ENCODE measurements around the gene SCFD2. TPM values are rescaled to one million over a fixed set of nuclear protein-coding genes. Genes with fewer than 3 reads are reported as not detected.

SCFD2 gene
- total and polyA plus RNA-seq, 4 donors, result 4.3 to 28.8 (median 7.4) TPM

DNA sequence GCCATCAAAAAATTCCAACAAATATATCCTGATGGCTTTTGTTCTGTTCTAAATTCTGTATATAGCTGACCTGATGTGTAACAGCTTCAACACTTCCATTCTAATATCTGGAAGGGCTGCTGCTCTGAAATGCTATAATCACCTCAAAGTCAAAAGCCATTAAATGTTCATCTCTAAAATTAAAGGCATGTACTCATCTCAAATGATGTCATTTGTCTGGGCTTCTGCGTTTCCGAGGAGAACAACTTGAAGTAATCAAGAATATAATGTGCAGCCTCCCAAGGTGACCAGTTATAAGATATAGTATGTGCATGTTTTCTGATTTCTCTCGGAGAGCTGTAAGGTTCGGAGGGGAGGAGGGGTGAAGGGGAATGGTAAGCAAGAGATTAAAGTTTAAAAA is 237.6 kb downstream of the SCFD2 start:
- TF ChIP-seq JUND (IDR thresholded peaks at IDR 0.05), result no peak
- TF ChIP-seq, protein P1, sequence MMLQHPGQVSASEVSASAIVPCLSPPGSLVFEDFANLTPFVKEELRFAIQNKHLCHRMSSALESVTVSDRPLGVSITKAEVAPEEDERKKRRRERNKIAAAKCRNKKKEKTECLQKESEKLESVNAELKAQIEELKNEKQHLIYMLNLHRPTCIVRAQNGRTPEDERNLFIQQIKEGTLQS (IDR thresholded peaks at IDR 0.05), result no peak
- no peak for TF ChIP-seq TAF1 (conservative IDR thresholded peaks at IDR 0.05)
- no peak for TF ChIP-seq HNF4A (conservative IDR thresholded peaks at IDR 0.05)
- TF ChIP-seq EGR1 (IDR thresholded peaks at IDR 0.05; ENCODE audit: low read depth in 2 of 2), result no peak
- TF ChIP-seq, protein P2, sequence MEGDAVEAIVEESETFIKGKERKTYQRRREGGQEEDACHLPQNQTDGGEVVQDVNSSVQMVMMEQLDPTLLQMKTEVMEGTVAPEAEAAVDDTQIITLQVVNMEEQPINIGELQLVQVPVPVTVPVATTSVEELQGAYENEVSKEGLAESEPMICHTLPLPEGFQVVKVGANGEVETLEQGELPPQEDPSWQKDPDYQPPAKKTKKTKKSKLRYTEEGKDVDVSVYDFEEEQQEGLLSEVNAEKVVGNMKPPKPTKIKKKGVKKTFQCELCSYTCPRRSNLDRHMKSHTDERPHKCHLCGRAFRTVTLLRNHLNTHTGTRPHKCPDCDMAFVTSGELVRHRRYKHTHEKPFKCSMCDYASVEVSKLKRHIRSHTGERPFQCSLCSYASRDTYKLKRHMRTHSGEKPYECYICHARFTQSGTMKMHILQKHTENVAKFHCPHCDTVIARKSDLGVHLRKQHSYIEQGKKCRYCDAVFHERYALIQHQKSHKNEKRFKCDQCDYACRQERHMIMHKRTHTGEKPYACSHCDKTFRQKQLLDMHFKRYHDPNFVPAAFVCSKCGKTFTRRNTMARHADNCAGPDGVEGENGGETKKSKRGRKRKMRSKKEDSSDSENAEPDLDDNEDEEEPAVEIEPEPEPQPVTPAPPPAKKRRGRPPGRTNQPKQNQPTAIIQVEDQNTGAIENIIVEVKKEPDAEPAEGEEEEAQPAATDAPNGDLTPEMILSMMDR (IDR thresholded peaks at IDR 0.05; ENCODE audit: low read depth, low read length, missing input control), result no peak
- TF ChIP-seq, protein P3, sequence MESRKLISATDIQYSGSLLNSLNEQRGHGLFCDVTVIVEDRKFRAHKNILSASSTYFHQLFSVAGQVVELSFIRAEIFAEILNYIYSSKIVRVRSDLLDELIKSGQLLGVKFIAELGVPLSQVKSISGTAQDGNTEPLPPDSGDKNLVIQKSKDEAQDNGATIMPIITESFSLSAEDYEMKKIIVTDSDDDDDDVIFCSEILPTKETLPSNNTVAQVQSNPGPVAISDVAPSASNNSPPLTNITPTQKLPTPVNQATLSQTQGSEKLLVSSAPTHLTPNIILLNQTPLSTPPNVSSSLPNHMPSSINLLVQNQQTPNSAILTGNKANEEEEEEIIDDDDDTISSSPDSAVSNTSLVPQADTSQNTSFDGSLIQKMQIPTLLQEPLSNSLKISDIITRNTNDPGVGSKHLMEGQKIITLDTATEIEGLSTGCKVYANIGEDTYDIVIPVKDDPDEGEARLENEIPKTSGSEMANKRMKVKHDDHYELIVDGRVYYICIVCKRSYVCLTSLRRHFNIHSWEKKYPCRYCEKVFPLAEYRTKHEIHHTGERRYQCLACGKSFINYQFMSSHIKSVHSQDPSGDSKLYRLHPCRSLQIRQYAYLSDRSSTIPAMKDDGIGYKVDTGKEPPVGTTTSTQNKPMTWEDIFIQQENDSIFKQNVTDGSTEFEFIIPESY (IDR thresholded peaks at IDR 0.05), result no peak
- TF ChIP-seq, protein P4, sequence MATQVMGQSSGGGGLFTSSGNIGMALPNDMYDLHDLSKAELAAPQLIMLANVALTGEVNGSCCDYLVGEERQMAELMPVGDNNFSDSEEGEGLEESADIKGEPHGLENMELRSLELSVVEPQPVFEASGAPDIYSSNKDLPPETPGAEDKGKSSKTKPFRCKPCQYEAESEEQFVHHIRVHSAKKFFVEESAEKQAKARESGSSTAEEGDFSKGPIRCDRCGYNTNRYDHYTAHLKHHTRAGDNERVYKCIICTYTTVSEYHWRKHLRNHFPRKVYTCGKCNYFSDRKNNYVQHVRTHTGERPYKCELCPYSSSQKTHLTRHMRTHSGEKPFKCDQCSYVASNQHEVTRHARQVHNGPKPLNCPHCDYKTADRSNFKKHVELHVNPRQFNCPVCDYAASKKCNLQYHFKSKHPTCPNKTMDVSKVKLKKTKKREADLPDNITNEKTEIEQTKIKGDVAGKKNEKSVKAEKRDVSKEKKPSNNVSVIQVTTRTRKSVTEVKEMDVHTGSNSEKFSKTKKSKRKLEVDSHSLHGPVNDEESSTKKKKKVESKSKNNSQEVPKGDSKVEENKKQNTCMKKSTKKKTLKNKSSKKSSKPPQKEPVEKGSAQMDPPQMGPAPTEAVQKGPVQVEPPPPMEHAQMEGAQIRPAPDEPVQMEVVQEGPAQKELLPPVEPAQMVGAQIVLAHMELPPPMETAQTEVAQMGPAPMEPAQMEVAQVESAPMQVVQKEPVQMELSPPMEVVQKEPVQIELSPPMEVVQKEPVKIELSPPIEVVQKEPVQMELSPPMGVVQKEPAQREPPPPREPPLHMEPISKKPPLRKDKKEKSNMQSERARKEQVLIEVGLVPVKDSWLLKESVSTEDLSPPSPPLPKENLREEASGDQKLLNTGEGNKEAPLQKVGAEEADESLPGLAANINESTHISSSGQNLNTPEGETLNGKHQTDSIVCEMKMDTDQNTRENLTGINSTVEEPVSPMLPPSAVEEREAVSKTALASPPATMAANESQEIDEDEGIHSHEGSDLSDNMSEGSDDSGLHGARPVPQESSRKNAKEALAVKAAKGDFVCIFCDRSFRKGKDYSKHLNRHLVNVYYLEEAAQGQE (IDR thresholded peaks at IDR 0.05), result no peak
- no peak for TF ChIP-seq YY1 (IDR thresholded peaks at IDR 0.05)
- no peak for TF ChIP-seq FOXA1 (IDR thresholded peaks at IDR 0.05)
- WGBS, result 91% methylated on average over 4 of the region's 4 CpGs
- no peaks in the 10 kb centered on the region for H3K27me3 ChIP-seq (ENCODE audit: control insufficient read depth in 4 of 4, insufficient read depth in 4 of 4, low read length in 3 of 4)
- no peak overlapping the region for H3K27ac ChIP-seq (ENCODE audit: low read depth in 1 of 2, low read length in 2 of 2)
- peaks cover 3 to 12% (median 6%) of the 10 kb centered on the region in 4 donors for H3K4me1 ChIP-seq (ENCODE audit: control insufficient read depth in 4 of 4, insufficient read depth in 4 of 4, low read length in 3 of 4)
- no peaks in the 10 kb centered on the region for H3K36me3 ChIP-seq (ENCODE audit: control insufficient read depth in 4 of 4, insufficient read depth in 3 of 4, low read depth in 1 of 4, low read length in 3 of 4)
- no peak overlapping the region for H3K9ac ChIP-seq (ENCODE audit: low read depth in 1 of 2, low read length in 2 of 2)
- DNase-seq (ENCODE audit: low spot score), result no peak
- no peaks in the 10 kb centered on the region for H3K9me3 ChIP-seq (ENCODE audit: control insufficient read depth in 4 of 4, low read length in 3 of 4)
- no peak overlapping the region for H3K4me3 ChIP-seq (ENCODE audit: low read depth in 1 of 3, low read length in 3 of 3)

DNA sequence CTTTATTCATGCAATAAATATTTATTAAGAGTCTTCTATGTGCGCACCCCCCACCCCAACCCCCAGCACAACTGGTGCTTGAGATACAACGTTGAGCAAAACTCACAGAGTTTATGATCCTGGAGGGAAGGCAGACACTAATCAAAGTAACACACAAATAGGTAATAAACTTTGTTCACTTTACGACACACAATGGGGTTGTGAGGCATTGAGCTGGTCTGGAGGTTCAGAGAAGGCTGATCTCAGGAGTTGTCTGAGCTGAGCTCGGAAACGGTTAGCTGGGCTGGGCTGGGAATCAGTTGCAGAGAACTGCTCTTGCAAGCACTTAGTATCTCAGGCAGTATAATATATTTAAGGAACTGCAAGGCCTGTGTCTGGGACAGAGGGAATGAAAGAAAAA is 238.5 kb downstream of the SCFD2 start:
- Histone ChIP-seq H3K27me3 (ENCODE audit: control insufficient read depth in 4 of 4, insufficient read depth in 4 of 4, low read length in 3 of 4) (no peaks in the 10 kb centered on the region), H3K4me3 (ENCODE audit: low read depth in 1 of 3, low read length in 3 of 3) (no peak overlapping the region), H3K9me3 (ENCODE audit: control insufficient read depth in 4 of 4, low read length in 3 of 4) (no peaks in the 10 kb centered on the region), H3K36me3 (ENCODE audit: control insufficient read depth in 4 of 4, insufficient read depth in 3 of 4, low read depth in 1 of 4, low read length in 3 of 4) (no peaks in the 10 kb centered on the region), H3K9ac (ENCODE audit: low read depth in 1 of 2, low read length in 2 of 2) (no peak overlapping the region), H3K4me1 (ENCODE audit: control insufficient read depth in 4 of 4, insufficient read depth in 4 of 4, low read length in 3 of 4) (peaks cover 6 to 19% (median 12%) of the 10 kb centered on the region in 4 donors), H3K27ac (ENCODE audit: low read depth in 1 of 2, low read length in 2 of 2) (no peak overlapping the region)
- TF ChIP-seq FOXA2 (IDR thresholded peaks at IDR 0.05), result no peak
- no peak for TF ChIP-seq JUND (IDR thresholded peaks at IDR 0.05)
- TF ChIP-seq, protein P3 (IDR thresholded peaks at IDR 0.05), result no peak
- no peak for TF ChIP-seq YY1 (IDR thresholded peaks at IDR 0.05)
- no peak for TF ChIP-seq TAF1 (conservative IDR thresholded peaks at IDR 0.05)
- no peak for TF ChIP-seq HNF4G (IDR thresholded peaks at IDR 0.05)
- no peak for TF ChIP-seq SP1 (IDR thresholded peaks at IDR 0.05)
- no peak for TF ChIP-seq FOXA1 (IDR thresholded peaks at IDR 0.05)
- DNase-seq (ENCODE audit: low spot score), result no peak
- 91% methylated on average over 5 of the region's 5 CpGs for WGBS
